Naive thymus-derived CD8-positive, alpha-beta T cell (primary cell): ENCODE results near the gene CREB5. TPM values are rescaled to one million over a fixed set of nuclear protein-coding genes. Genes with fewer than 3 reads are reported as not detected.
A peak's percentile ranks its signal among the peaks of the same experiment; 100 is the strongest.

Source experiments
- ATAC-seq, 2 donors: fragments of 150-1000 bp; cut with Tn5 transposase in 1 of 2; sonication (Bioruptor Pico), chemical (Tn5 transposase) in 1 of 2; 1 replicate in 1 of 2; 2 replicates in 1 of 2; pipeline ENCODE4 v1.10.0; 2021; ENCODE audit warnings: mild to moderate bottlenecking in 2 of 2, moderate library complexity in 2 of 2
- POLR2A ChIA-PET: fragments of 350-600 bp; sonication (Branson Sonifier 250); formaldehyde crosslinking; loops from one replicate; lab custom pipeline; 2021; ENCODE audit warnings: antibody characterized with exemption; lab: Charles Lee
- DNase-seq, 10 donors: peaks; one replicate each; pipeline versions ENCODE4 v3.0.0 to v3.0.0-alpha.2; 2020 to 2022
- H3K27ac Mint-ChIP-seq, 10 donors: one replicate each; pipeline ENCODE4 v1.8.0; 2020 to 2022; ENCODE audit warnings: mild to moderate bottlenecking in 10 of 10, mixed read lengths in 10 of 10, moderate library complexity in 4 of 10, inconsistent platforms in 1 of 10
- H3K27me3 Mint-ChIP-seq, 5 donors: one replicate each; pipeline ENCODE4 v1.8.0; 2021 to 2022; ENCODE audit warnings: mixed read lengths in 5 of 5
- H3K36me3 Mint-ChIP-seq, 3 donors: one replicate each; pipeline ENCODE4 v1.8.0; 2020 to 2022; ENCODE audit warnings: mixed read lengths in 3 of 3, mild to moderate bottlenecking in 2 of 3, inconsistent platforms in 1 of 3
- H3K4me1 Mint-ChIP-seq, 4 donors: one replicate each; pipeline ENCODE4 v1.8.0; 2021 to 2022; ENCODE audit warnings: mixed read lengths in 4 of 4
- H3K4me3 Mint-ChIP-seq, 10 donors: one replicate each; pipeline ENCODE4 v1.8.0; 2020 to 2022; ENCODE audit warnings: mild to moderate bottlenecking in 10 of 10, mixed read lengths in 10 of 10, moderate library complexity in 6 of 10, inconsistent platforms in 1 of 10
- H3K9me3 Mint-ChIP-seq, 9 donors: one replicate each; pipeline ENCODE4 v1.8.0; 2020 to 2022; ENCODE audit warnings: mixed read lengths in 9 of 9, mild to moderate bottlenecking in 3 of 9, inconsistent platforms in 1 of 9, moderate library complexity in 1 of 9
- polyA plus RNA-seq, 3 donors: library from polyadenylated mRNA; unstranded; fragments of 300-500 nt; fragmentation: Illumina TruSeq; gene quantifications; one replicate each; pipeline ENCODE4 v1.2.3, GENCODE V29; 2021
- total RNA-seq, 8 experiments: library from RNA in 2 of 8; stranded (reverse) in 2 of 8; gene quantifications; one replicate each; pipeline ENCODE4 v1.2.3 and lab custom pipeline; 2021 to 2026

Gene CREB5
- total and polyA plus RNA-seq, 5 experiments from 2014 or later = 0.19 to 0.23 TPM; not detected in 3

DNA sequence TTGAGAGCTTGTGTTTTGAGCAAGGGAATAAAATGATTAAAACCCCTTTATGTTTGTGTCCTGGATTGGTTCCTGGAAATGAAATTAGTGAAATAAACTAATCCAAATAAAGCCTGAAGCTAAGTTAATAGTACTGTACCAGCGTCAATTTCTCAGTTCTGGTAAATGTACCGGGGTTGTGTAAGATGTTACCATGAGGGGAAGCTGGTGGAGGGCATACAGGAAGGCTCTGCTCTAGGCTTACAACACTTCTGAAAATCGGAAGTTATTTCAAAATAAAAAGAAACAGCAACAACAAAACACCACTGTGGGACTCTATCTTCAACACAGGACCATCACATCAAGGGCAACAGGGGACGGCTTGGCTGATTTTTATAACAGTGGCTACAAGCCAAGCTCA is 257.0 kb downstream of the CREB5 start:
- no peak for ATAC-seq
- POLR2A ChIA-PET = no interaction called here
- no peak for DNase-seq
- no peak overlapping the region for H3K4me3 Mint-ChIP-seq
- H3K27me3 Mint-ChIP-seq = peaks cover 0 to 4% (median 0%) of the 10 kb centered on the region in 5 donors
- no peaks in the 10 kb centered on the region for H3K9me3 Mint-ChIP-seq
- H3K27ac Mint-ChIP-seq = no peak overlapping the region
- peaks cover 0 to 4% (median 3%) of the 10 kb centered on the region in 4 donors for H3K4me1 Mint-ChIP-seq
- H3K36me3 Mint-ChIP-seq = no peaks in the 10 kb centered on the region

DNA sequence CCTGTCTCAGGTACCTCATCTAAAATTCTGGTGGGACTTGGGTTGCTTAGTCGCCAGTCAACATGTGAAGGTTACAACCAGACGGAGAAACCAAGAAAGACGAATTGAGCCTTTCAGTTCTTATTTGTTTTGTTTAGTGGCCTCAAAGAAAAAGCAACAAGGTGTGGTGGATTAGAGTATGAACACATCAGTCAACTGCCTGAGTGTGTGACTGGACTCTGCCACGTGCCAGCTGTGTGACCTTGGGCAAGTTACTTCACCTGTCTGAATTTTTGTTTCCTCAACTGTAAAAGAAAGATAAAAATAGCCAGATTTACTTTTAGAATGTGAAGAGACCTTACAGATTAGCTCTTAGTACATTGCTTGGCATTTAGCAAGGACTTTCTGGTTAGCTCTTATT is 259.2 kb downstream of the CREB5 start:
- Mint-ChIP-seq H3K4me1 (no peaks in the 10 kb centered on the region), H3K27me3 (no peaks in the 10 kb centered on the region), H3K36me3 (no peaks in the 10 kb centered on the region), H3K9me3 (no peaks in the 10 kb centered on the region), H3K4me3 (no peak overlapping the region), H3K27ac (no peak overlapping the region)
- ATAC-seq = no peak
- DNase-seq = no peak
- POLR2A ChIA-PET = no interaction called here

DNA sequence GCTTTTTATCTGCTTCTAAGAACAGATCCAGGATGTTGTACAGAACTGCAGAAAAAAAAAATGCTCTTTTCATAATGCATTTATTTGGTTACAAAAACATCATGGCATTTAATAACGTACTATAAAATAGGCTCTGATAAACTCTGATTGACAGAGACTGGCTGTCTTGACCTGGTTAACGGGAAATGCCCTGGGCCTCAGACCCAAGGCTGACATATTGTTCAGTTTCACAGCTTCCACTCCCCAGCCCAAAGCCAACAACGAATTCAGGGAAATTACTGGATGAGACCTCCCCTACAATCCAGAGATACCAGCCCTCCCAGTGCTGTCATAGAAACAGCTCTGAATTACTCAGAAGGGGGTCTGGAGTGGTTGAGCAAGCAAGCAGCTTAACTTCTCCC is 260.1 kb downstream of the CREB5 start:
- H3K36me3 Mint-ChIP-seq = no peaks in the 10 kb centered on the region

DNA sequence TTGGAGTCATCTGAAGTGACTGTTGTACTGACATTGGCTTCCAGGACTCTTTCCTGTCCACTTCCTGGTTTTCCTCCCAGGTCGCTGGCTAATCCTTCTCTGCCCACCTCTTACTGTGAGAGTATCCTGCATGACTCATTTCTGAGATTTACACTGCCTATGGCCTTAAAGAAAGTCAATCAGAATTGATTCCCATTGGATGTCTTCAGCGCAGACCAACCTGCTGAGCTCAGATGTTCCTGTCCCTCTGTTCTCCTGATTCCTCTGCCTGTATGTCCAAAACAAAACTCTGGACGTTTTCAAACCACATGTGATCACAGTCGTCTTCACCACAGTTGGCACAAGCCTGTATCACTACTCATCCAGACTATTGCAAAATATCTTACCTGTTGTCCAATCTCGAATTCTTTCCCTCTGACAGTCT is 262.1 kb downstream of the CREB5 start:
- no peak overlapping the region for H3K4me3 Mint-ChIP-seq
- H3K4me1 Mint-ChIP-seq = no peaks in the 10 kb centered on the region
- ATAC-seq (no peak), DNase-seq (no peak)
- no peaks in the 10 kb centered on the region for H3K9me3 Mint-ChIP-seq
- POLR2A ChIA-PET = no interaction called here
- H3K27me3 Mint-ChIP-seq = no peaks in the 10 kb centered on the region
- H3K27ac Mint-ChIP-seq = no peak overlapping the region
- H3K36me3 Mint-ChIP-seq = no peaks in the 10 kb centered on the region

More for the DNA sequence above, 260.1 kb downstream of the CREB5 start:
- Mint-ChIP-seq H3K9me3 (no peaks in the 10 kb centered on the region), H3K27ac (peak overlapping the region in 2 of 10 donors; percentile 41), H3K27me3 (no peaks in the 10 kb centered on the region), H3K4me3 (no peak overlapping the region), H3K4me1 (no peaks in the 10 kb centered on the region)
- POLR2A ChIA-PET = no interaction called here
- no peak for ATAC-seq
- DNase-seq = no peak

DNA sequence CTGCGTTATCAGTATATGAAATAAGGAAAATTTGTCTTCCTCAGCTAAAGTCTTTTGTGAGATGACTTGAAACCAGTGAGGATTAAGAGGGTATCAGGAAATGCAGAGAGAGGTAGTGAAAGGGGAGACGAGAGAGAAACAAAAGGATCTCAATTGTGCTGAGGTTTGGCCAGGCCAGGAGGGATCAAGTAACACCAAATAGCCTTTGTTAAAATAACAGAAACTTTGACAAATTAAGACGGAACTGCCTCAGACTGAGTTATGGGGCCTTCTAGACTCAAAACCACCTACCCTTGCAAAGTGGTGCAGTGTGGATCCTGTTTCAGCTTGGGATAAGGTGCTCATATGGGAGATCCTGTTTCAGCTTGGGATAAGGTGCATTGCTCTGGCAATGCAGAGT is 263.1 kb downstream of the CREB5 start:
- POLR2A ChIA-PET = no interaction called here
- Mint-ChIP-seq H3K9me3 (no peaks in the 10 kb centered on the region), H3K27ac (no peak overlapping the region), H3K27me3 (no peaks in the 10 kb centered on the region), H3K4me3 (no peak overlapping the region), H3K36me3 (no peaks in the 10 kb centered on the region), H3K4me1 (no peaks in the 10 kb centered on the region)
- ATAC-seq = no peak
- no peak for DNase-seq

DNA sequence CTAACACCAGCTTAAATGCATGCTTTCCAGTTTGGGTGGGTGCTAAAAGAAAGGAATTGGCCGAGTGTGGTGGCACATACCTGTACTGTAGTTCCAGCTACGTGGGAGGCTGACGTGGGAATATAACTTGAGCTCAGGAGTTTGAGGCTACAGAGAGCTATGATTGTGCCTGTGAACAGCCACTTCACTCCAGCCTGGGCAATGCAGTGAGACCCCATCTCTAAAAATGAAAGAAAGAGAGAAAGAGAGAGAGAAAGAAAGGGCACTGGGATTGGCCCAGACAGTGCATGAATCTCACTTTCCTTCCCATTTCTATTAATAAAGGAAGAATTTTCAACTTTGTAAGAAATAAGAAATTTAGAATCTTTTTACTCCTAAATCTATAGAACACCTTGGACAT is 265.4 kb downstream of the CREB5 start:
- Mint-ChIP-seq H3K36me3 (no peaks in the 10 kb centered on the region), H3K9me3 (no peaks in the 10 kb centered on the region), H3K4me1 (no peaks in the 10 kb centered on the region), H3K4me3 (no peak overlapping the region), H3K27ac (no peak overlapping the region), H3K27me3 (peaks cover 0 to under 1% (median 0%) of the 10 kb centered on the region in 5 donors)
- ATAC-seq = no peak
- DNase-seq = no peak
- POLR2A ChIA-PET = no interaction called here

DNA sequence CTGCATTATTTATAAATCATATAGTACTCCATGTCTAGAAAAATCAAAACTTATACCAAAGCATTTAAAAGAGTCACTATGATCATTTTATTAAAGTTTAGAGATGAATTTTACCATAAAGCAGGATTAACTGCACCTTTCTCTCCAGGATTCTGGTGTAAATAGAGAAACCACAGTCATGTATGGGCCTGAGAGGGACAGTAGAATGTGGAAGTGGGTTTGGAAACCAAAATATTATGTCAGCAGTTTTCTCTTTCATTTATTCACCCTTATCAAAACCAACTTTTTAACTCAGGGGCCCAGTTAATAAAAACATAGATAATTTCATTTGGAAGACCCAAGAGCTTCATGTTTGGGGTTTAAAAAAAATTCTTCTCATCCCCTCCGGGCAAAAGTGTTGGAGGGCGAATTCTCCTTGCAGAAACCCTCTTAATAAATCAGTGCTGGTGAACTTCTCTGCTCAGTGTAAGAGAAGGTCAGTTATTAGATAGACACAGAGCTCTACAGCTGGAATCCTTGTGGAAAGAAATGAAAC is 266.2 kb downstream of the CREB5 start:
- Mint-ChIP-seq H3K27ac (no peak overlapping the region), H3K36me3 (no peaks in the 10 kb centered on the region), H3K27me3 (peaks cover 0 to 9% (median 0%) of the 10 kb centered on the region in 5 donors), H3K9me3 (no peaks in the 10 kb centered on the region), H3K4me1 (no peaks in the 10 kb centered on the region), H3K4me3 (no peak overlapping the region)
- no peak for DNase-seq
- ATAC-seq = no peak
- POLR2A ChIA-PET = no interaction called here

DNA sequence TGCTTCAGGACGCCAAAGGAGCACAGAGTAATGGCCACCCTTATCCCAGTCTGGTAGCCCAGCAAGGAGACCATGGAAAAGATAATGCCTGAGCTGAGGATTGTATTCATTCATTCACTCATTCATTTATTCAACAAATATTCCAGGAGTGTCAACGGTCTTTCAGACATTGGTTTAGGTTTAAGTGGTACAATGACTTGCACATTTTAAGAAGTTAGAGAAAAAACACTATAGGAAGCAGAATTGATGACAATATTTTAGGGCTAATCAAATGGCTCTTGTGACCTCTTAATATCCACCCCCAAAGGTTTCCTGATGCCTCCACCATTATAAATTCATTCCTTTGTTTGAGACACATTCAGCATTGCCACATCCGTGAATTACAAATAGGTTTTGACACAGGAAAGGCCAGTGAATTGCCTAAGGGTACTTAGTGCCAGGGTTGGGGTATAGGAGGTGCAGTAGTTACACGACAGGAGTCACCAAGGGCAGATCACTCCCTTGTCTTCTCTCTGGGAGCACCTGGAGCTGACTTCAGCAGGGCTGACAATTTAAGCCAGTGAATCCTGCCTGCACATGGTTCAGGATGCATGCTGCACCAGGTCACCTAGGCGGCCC is 269.5 kb downstream of the CREB5 start:
- peaks cover 0 to 11% (median 0%) of the 10 kb centered on the region in 5 donors for H3K27me3 Mint-ChIP-seq
- peaks cover 0 to 2% (median 0%) of the 10 kb centered on the region in 4 donors for H3K4me1 Mint-ChIP-seq
- POLR2A ChIA-PET = no interaction called here
- DNase-seq (no peak), ATAC-seq (no peak)
- no peaks in the 10 kb centered on the region for H3K36me3 Mint-ChIP-seq
- H3K27ac Mint-ChIP-seq = no peak overlapping the region
- no peak overlapping the region for H3K4me3 Mint-ChIP-seq
- no peaks in the 10 kb centered on the region for H3K9me3 Mint-ChIP-seq

DNA sequence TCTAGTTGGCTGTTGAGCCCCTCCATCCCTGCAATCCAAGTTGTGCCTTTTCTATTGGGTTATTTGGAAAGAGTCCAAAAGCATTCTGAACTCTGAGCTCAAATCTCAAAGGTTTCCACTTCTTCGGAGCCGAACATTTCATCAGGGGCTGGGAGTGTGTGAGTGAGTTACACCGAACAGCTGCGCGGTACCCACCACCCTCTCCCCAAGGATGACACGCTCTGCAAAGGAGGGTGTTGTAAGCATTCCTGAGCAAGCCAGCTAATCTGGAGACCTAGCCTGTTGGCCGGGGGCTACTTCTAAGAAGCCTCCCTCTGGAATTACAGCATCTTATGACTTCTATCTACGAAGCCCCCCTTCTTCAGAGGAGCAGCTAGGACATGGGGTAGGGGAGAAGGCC is 270.5 kb downstream of the CREB5 start:
- ATAC-seq (no peak), DNase-seq (no peak)
- Mint-ChIP-seq H3K4me1 (peaks cover 0 to 2% (median 0%) of the 10 kb centered on the region in 4 donors), H3K27ac (no peak overlapping the region), H3K4me3 (peak overlapping the region in 1 of 10 donors; percentile 15), H3K27me3 (peaks cover 0 to 11% (median 0%) of the 10 kb centered on the region in 5 donors), H3K9me3 (no peaks in the 10 kb centered on the region), H3K36me3 (no peaks in the 10 kb centered on the region)
- POLR2A ChIA-PET = no interaction called here

DNA sequence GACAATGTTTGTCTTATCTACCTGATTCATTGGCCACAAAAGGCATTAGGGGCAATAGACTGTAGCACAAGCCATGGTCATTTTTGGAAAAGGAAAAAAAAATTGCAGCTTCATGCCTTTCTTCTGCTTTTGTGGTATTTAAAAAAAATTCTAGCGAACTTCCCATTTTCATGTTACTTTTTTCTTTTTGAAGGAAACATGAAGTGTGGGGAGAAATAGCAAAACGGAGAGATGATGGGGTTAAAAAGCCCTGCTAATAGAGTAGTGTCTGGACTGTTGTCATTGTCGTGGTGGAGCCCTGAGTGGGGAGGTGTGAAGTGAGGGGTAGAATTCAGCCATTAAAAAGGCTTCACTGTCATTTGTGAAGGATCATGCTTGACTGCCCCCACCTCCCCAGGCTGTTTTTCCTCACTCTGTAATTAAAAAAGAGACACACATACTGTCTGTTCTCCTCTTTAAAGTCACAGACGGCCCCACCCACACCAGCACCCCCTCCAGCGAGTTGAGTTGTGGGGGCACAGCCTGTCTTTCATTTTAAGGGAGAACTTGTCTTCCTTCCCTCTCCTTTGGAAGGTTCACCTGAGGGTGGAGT is 272.4 kb downstream of the CREB5 start:
- Mint-ChIP-seq H3K27ac (peak overlapping the region in 2 of 10 donors; percentile 40), H3K27me3 (peaks cover 0 to 11% (median 0%) of the 10 kb centered on the region in 5 donors), H3K9me3 (no peaks in the 10 kb centered on the region), H3K4me1 (peaks cover 0 to 2% (median 0%) of the 10 kb centered on the region in 4 donors), H3K36me3 (no peaks in the 10 kb centered on the region), H3K4me3 (peak overlapping the region in 1 of 10 donors; percentile 29)
- ATAC-seq (peak in 1 of 2 donors; percentile 18), DNase-seq (peak in 2 of 10 donors; percentile 7 to 11)
- POLR2A ChIA-PET = no interaction called here

DNA sequence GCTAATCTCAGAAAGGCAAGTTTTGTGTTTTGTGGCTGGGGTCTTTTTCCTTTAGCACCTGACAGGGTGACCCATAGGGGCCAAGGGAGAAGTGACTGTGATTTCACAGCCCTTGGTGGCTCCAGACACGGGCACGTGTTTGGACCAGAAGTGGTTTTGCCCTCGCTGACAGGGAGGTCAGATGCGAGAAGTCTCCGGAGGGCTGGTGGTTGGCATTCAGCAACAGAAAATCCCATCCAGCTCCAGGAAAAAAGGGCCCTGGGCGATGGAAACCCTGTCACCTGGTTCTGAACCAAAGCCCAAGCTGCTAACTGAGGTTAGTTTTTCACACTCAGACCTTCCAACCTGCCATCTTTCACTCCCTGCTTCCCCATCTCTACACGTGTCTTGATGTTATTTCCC is 272.9 kb downstream of the CREB5 start:
- peak; percentile 13 to 52 for ATAC-seq
- Mint-ChIP-seq H3K27me3 (peaks cover 0 to 11% (median 0%) of the 10 kb centered on the region in 5 donors), H3K4me3 (peak overlapping the region in 1 of 10 donors; percentile 29)

DNA sequence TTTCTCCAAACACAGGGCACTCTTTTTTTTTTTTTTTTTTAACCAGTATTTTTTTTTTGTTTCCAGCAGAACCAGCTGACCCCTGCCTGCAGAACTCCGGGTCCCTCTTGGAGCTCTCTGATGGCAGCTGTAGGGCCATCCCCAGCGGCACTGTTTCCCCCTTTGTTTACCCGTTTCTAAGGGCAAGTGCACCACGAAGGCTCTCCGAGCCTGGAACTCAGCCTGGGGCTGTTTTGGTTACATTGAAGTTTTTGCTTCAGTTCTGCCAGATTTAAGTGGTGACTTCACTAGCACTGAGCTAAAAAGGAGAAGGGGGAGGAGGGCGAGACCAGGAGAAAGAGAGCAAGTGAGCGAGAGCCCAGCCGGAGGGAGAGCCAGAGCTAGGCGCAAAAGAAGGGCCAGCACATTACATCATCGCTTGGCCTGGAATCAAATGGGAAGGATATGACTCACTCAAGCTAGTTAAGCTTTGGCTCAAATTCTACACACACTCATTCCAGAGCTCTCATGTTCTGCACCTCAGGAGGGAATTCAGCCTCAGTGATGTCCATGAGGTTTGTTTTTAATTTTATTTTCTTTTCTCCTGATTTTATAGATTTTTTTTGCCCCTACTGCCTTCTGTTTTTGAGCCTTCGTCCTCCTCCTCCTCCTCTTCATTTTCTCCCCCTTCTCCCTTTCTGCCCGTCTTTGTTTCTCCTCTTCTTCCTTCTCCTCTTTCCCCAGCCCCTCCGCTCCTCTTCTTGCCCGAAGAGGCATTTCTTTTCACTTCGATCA is 273.5 kb downstream of the CREB5 start:
- peaks cover 0 to 11% (median 0%) of the 10 kb centered on the region in 5 donors for H3K27me3 Mint-ChIP-seq
- H3K36me3 Mint-ChIP-seq = no peaks in the 10 kb centered on the region
- no peak overlapping the region for H3K4me3 Mint-ChIP-seq
- peak; percentile 83 to 84 for ATAC-seq
- H3K27ac Mint-ChIP-seq = no peak overlapping the region
- H3K4me1 Mint-ChIP-seq = peaks cover 0 to 2% (median 0%) of the 10 kb centered on the region in 4 donors
- POLR2A ChIA-PET = interaction anchor here (0.9 to 1.2 kb wide), 2 partner anchors 24 to 26 kb away, joined by 3 to 6 read pairs; no protein-coding TSS in a partner anchor
- DNase-seq = peak in 8 of 10 donors; percentile 17 to 75 (median 54)
- no peaks in the 10 kb centered on the region for H3K9me3 Mint-ChIP-seq

More for the DNA sequence above, 272.9 kb downstream of the CREB5 start:
- peak in 1 of 10 donors; percentile 9 for DNase-seq
- Mint-ChIP-seq H3K36me3 (no peaks in the 10 kb centered on the region), H3K27ac (no peak overlapping the region), H3K9me3 (no peaks in the 10 kb centered on the region), H3K4me1 (peaks cover 0 to 2% (median 0%) of the 10 kb centered on the region in 4 donors)
- POLR2A ChIA-PET = interaction anchor here (0.9 to 1.2 kb wide), 2 partner anchors 23 to 25 kb away, joined by 3 to 6 read pairs; no protein-coding TSS in a partner anchor
